DMS114 treated with DMSO at 0.1 percent for 48 hours (cell line): ENCODE results near the gene CYLD.

Experiments
- DNase-seq: peaks from one replicate; lab custom pipeline; 2025; ENCODE audit not compliant: unreplicated experiment; lab: John Stamatoyannopoulos, UW

The CYLD gene

DNA sequence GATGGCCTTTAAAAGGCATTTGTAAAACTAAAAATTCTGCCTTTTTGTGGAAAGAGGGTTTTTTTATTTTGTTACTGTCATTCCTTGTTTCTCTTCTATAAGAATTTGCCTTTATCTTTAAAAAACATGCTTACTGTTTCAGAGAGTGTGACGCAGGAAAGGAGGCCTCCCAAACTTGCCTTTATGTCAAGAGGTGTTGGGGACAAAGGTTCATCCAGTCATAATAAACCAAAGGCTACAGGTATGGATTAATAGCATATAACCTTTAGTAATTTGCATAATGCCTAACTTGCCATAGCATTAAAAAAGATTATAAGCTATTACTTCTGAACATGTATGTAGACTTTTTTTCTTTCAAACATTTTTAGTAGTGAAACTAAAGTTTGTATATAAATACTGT is 34.2 kb downstream of the CYLD start:
- no peak for DNase-seq

- DNase-seq, result no peak
Measured at GRCh38 chr16:50778284-50779163, 36.6 kb downstream of the CYLD start.

GRCh38 chr16:50781043-50781442 is 39.2 kb downstream of the CYLD start:
- no peak for DNase-seq

GRCh38 chr16:50781518-50781917 is 39.6 kb downstream of the CYLD start:
- no peak for DNase-seq

- DNase-seq, result no peak
Measured at GRCh38 chr16:50789757-50790156, 47.9 kb downstream of the CYLD start.

- no peak for DNase-seq
Measured at GRCh38 chr16:50791522-50791921, 49.6 kb downstream of the CYLD start.

- no peak for DNase-seq
Measured at GRCh38 chr16:50796829-50797228, 54.9 kb downstream of the CYLD start.

GRCh38 chr16:50797456-50797855 is 55.6 kb downstream of the CYLD start:
- DNase-seq, result no peak

DNA sequence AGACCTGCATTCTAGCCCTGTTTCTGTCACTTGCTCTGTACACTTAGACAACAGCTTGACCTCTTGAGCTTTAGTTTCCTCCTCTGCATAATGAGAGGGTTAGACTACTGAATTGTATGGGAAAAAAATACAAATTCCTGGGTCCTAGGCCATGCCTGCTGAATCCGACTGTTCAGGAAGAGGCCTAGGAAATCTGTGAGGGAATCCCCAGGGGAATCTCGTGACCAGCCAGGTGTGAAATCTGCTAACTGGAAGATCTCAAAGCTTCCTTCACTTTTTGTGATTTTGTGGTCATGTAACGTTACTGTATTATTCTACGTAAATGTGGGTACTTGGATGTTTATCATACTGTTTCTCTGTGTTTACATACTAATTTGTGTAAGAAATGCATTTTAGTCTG is 58.2 kb downstream of the CYLD start:
- DNase-seq, result no peak

DNA sequence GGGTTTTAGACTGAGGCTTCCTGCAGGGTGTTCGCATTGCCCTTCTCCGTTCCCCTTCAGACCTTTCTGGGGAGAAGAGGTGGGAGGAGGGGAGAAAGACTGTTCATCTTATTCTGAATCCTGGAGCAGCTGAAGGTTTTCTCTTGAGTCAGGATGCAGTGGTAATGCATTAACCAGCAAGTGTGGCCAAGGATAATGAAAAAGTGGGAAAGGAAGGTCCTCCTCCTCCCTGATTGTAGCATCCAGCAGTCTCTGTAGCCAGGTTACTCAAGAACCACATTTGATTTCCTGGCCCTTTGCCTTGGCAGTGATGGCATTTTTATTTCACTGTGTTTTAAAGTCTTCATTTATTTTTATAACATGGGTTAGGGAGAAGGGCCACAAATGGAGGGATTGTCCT is 59.1 kb downstream of the CYLD start:
- DNase-seq, result no peak

GRCh38 chr16:50802000-50802399 is 60.1 kb downstream of the CYLD start:
- no peak for DNase-seq

- no peak for DNase-seq
Measured at GRCh38 chr16:50802961-50803360, 61.1 kb downstream of the CYLD start.

- DNase-seq, result no peak
Measured at GRCh38 chr16:50804290-50804907, 62.5 kb downstream of the CYLD start.

- DNase-seq, result peak; percentile 94
Measured at GRCh38 chr16:50806099-50807062, 64.5 kb downstream of the CYLD start.

GRCh38 chr16:50808929-50809538 is 67.1 kb downstream of the CYLD start:
- no peak for DNase-seq

DNA sequence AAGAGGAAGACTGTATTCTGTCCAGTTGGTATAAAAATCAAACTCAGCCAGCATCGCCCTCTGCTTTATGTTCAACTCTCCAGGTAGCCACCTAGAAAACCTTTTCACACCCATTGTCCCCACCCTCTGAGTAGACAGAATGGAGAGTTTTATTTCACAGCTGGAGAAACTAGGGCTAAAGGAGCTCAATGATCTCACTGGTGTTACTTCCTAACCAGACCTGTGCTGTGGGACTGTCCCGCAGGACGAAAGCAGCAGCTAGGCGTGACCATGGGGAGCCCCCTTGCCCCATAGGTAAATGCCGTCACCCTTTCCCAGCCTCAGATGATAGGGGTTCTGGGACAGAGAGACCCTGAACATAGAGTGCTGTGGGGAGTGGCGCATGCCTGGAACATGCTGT is 67.7 kb downstream of the CYLD start:
- no peak for DNase-seq

- no peak for DNase-seq
Measured at GRCh38 chr16:50810241-50810965, 68.5 kb downstream of the CYLD start.

DNA sequence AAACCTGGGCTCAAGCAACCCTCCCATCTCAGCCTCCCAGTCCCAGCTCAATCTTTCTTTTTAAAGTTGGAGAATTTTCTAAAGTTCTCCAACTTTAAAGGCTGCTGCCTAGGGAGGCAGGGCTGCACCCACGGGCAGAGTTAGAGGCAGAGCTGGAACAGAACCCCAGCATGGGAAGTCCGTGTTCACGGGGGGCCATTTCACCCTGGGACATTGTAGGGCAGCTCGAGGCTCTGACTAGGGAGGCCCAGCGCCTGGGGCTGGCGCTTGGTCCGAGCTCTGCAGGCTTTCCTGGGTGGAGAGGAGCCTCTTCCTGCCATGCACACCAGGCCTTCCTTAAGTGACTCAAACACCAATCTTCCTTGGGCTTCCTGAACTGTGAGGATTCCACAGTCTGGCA is 70.2 kb downstream of the CYLD start:
- DNase-seq, result no peak

- DNase-seq, result no peak
Measured at GRCh38 chr16:50812876-50813466, 71.1 kb downstream of the CYLD start.

DNA sequence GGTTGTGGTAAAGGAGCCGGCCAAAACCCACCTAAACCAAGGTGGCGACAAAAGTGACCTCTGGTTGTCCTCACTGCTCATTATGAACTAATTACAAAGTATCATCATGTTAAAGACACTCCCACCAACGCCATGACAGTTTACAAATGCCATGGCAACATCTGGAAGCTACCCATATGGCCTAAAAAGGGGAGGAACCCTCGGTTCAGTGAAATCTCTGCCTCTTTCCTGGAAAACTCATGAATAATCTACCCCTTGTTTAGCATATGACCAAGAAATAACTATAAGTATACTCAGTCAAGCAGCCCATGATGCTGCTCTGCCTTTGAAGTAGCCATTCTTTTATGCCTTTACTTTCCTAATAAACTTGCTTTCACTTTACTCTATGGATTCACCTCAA is 72.2 kb downstream of the CYLD start:
- DNase-seq, result no peak
